ENCODE data around the gene TMEM235. TPM values are rescaled to one million over a fixed set of nuclear protein-coding genes. Genes with fewer than 3 reads are reported as not detected.

TMEM235 gene
- polyA plus RNA-seq, 2 donors = not detected

DNA sequence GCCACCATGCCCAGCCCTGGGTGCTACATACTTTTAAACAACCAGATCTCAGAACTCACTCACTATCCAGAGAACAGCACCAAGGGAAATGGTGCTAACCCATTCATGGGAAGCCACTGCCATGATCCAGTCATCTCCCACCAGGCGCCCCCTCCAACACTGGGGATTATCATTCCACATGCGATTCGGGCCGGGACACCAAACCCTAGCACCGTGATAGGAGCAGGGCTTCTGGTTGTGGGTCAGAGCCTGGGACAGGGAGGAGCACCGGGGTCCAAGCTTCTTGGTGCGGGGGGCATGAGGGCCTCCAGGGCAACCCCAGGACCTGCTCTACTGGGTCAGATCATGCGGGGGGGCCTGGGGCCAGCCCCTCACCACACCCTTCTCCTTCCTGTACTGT lies 4.5 kb downstream of the TMEM235 start:
- no peak overlapping the region for H3K4me3 ChIP-seq (ENCODE audit: low read depth in 1 of 2, low read length in 2 of 2)
- no peaks in the 10 kb centered on the region for H3K36me3 ChIP-seq (ENCODE audit: control insufficient read depth in 2 of 2, insufficient read depth in 2 of 2, low read length in 1 of 2)
- no peaks in the 10 kb centered on the region for H3K9me3 ChIP-seq (ENCODE audit: control insufficient read depth in 2 of 2, insufficient read depth in 1 of 2, low read depth in 1 of 2, low read length in 1 of 2)
- peaks cover 0 to 6% of the 10 kb centered on the region in 2 donors for H3K4me1 ChIP-seq (ENCODE audit: control insufficient read depth in 2 of 2, insufficient read depth in 2 of 2, low read length in 1 of 2)
- WGBS, 2 donors = 87 to 89% methylated on average over 8 of the region's 8 CpGs
- H3K27me3 ChIP-seq (ENCODE audit: control insufficient read depth in 1 of 2, insufficient read depth in 2 of 2, low read length in 2 of 2) = peaks cover 0 to 14% of the 10 kb centered on the region in 2 donors
- no peak overlapping the region for H3K27ac ChIP-seq (ENCODE audit: low read depth in 2 of 2, low read length in 1 of 2)

GRCh38 chr17:78236362-78237127 lies 5.1 kb downstream of the TMEM235 start:
- Histone ChIP-seq H3K4me3 (ENCODE audit: low read depth in 1 of 2, low read length in 2 of 2) (no peak overlapping the region), H3K9me3 (ENCODE audit: control insufficient read depth in 2 of 2, insufficient read depth in 1 of 2, low read depth in 1 of 2, low read length in 1 of 2) (peaks cover 0 to 3% of the 10 kb centered on the region in 2 donors), H3K27me3 (ENCODE audit: control insufficient read depth in 1 of 2, insufficient read depth in 2 of 2, low read length in 2 of 2) (peaks cover 0 to 10% of the 10 kb centered on the region in 2 donors), H3K27ac (ENCODE audit: low read depth in 2 of 2, low read length in 1 of 2) (no peak overlapping the region), H3K4me1 (ENCODE audit: control insufficient read depth in 2 of 2, insufficient read depth in 2 of 2, low read length in 1 of 2) (peaks cover 0 to 3% of the 10 kb centered on the region in 2 donors), H3K36me3 (ENCODE audit: control insufficient read depth in 2 of 2, insufficient read depth in 2 of 2, low read length in 1 of 2) (no peaks in the 10 kb centered on the region)
- 93 to 94% methylated on average over 20 of the region's 20 CpGs for WGBS, 2 donors

GRCh38 chr17:78237401-78238012 lies 6.1 kb downstream of the TMEM235 start:
- H3K9me3 ChIP-seq (ENCODE audit: control insufficient read depth in 2 of 2, insufficient read depth in 1 of 2, low read depth in 1 of 2, low read length in 1 of 2) = peaks cover 0 to 3% of the 10 kb centered on the region in 2 donors
- H3K4me3 ChIP-seq (ENCODE audit: low read depth in 1 of 2, low read length in 2 of 2) = no peak overlapping the region
- no peak overlapping the region for H3K27ac ChIP-seq (ENCODE audit: low read depth in 2 of 2, low read length in 1 of 2)
- no peaks in the 10 kb centered on the region for H3K4me1 ChIP-seq (ENCODE audit: control insufficient read depth in 2 of 2, insufficient read depth in 2 of 2, low read length in 1 of 2)
- 43 to 50% methylated on average over 11 of the region's 11 CpGs for WGBS, 2 donors
- H3K27me3 ChIP-seq (ENCODE audit: control insufficient read depth in 1 of 2, insufficient read depth in 2 of 2, low read length in 2 of 2) = peaks cover 0 to under 1% of the 10 kb centered on the region in 2 donors
- H3K36me3 ChIP-seq (ENCODE audit: control insufficient read depth in 2 of 2, insufficient read depth in 2 of 2, low read length in 1 of 2) = no peaks in the 10 kb centered on the region

DNA sequence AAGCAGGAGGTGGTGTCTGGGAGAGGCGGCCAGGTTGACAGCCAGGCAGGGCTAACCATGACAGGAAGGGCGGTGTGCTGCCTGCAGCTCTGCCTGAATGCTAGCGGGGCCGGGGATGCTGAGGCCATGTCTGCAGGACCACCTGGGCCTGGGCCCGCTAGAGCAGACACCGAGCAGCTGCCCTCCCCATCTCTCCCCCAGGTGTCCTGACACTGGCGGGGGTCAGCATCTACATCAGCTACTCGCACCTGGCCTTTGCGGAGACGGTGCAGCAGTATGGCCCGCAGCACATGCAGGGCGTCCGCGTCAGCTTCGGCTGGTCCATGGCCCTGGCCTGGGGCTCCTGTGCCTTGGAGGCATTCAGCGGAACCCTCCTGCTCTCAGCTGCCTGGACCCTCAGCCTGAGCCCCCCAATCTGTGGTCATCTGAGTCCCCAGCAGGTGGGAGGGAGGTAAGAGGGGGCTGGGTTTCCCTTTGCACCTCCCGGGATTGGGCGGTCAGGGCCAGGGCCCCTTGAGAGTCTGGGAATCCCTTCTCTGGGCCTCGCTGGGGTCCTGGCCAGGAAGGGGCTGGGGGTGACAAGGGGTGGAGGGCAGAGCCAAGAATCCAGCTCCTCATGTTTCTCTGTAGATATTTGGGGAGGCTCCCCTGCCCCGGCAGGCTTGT lies 7.5 kb downstream of the TMEM235 start:
- peaks cover 0 to 3% of the 10 kb centered on the region in 2 donors for H3K9me3 ChIP-seq (ENCODE audit: control insufficient read depth in 2 of 2, insufficient read depth in 1 of 2, low read depth in 1 of 2, low read length in 1 of 2)
- no peak overlapping the region for H3K4me3 ChIP-seq (ENCODE audit: low read depth in 1 of 2, low read length in 2 of 2)
- no peaks in the 10 kb centered on the region for H3K27me3 ChIP-seq (ENCODE audit: control insufficient read depth in 1 of 2, insufficient read depth in 2 of 2, low read length in 2 of 2)
- H3K36me3 ChIP-seq (ENCODE audit: control insufficient read depth in 2 of 2, insufficient read depth in 2 of 2, low read length in 1 of 2) = no peaks in the 10 kb centered on the region
- no peak overlapping the region for H3K27ac ChIP-seq (ENCODE audit: low read depth in 2 of 2, low read length in 1 of 2)
- no peaks in the 10 kb centered on the region for H3K4me1 ChIP-seq (ENCODE audit: control insufficient read depth in 2 of 2, insufficient read depth in 2 of 2, low read length in 1 of 2)
- WGBS, 2 donors = 87 to 88% methylated on average over 20 of the region's 20 CpGs

GRCh38 chr17:78239489-78239931 lies 8.1 kb downstream of the TMEM235 start:
- Histone ChIP-seq H3K27me3 (ENCODE audit: control insufficient read depth in 1 of 2, insufficient read depth in 2 of 2, low read length in 2 of 2) (no peaks in the 10 kb centered on the region), H3K27ac (ENCODE audit: low read depth in 2 of 2, low read length in 1 of 2) (no peak overlapping the region), H3K4me1 (ENCODE audit: control insufficient read depth in 2 of 2, insufficient read depth in 2 of 2, low read length in 1 of 2) (no peaks in the 10 kb centered on the region), H3K36me3 (ENCODE audit: control insufficient read depth in 2 of 2, insufficient read depth in 2 of 2, low read length in 1 of 2) (no peaks in the 10 kb centered on the region), H3K9me3 (ENCODE audit: control insufficient read depth in 2 of 2, insufficient read depth in 1 of 2, low read depth in 1 of 2, low read length in 1 of 2) (peaks cover 0 to 3% of the 10 kb centered on the region in 2 donors), H3K4me3 (ENCODE audit: low read depth in 1 of 2, low read length in 2 of 2) (no peak overlapping the region)
- 90 to 92% methylated on average over 9 of the region's 9 CpGs for WGBS, 2 donors

- 72 to 81% methylated on average over 12 of the region's 12 CpGs for WGBS, 2 donors
- Histone ChIP-seq H3K4me3 (ENCODE audit: low read depth in 1 of 2, low read length in 2 of 2) (no peak overlapping the region), H3K36me3 (ENCODE audit: control insufficient read depth in 2 of 2, insufficient read depth in 2 of 2, low read length in 1 of 2) (no peaks in the 10 kb centered on the region), H3K27ac (ENCODE audit: low read depth in 2 of 2, low read length in 1 of 2) (no peak overlapping the region), H3K9me3 (ENCODE audit: control insufficient read depth in 2 of 2, insufficient read depth in 1 of 2, low read depth in 1 of 2, low read length in 1 of 2) (peaks cover 0 to 3% of the 10 kb centered on the region in 2 donors), H3K4me1 (ENCODE audit: control insufficient read depth in 2 of 2, insufficient read depth in 2 of 2, low read length in 1 of 2) (no peaks in the 10 kb centered on the region), H3K27me3 (ENCODE audit: control insufficient read depth in 1 of 2, insufficient read depth in 2 of 2, low read length in 2 of 2) (no peaks in the 10 kb centered on the region)
Observed at GRCh38 chr17:78240012-78240655, 8.7 kb downstream of the TMEM235 start.

- Histone ChIP-seq H3K27ac (ENCODE audit: low read depth in 2 of 2, low read length in 1 of 2) (no peak overlapping the region), H3K4me3 (ENCODE audit: low read depth in 1 of 2, low read length in 2 of 2) (no peak overlapping the region), H3K4me1 (ENCODE audit: control insufficient read depth in 2 of 2, insufficient read depth in 2 of 2, low read length in 1 of 2) (no peaks in the 10 kb centered on the region), H3K27me3 (ENCODE audit: control insufficient read depth in 1 of 2, insufficient read depth in 2 of 2, low read length in 2 of 2) (no peaks in the 10 kb centered on the region), H3K9me3 (ENCODE audit: control insufficient read depth in 2 of 2, insufficient read depth in 1 of 2, low read depth in 1 of 2, low read length in 1 of 2) (peaks cover 0 to 3% of the 10 kb centered on the region in 2 donors), H3K36me3 (ENCODE audit: control insufficient read depth in 2 of 2, insufficient read depth in 2 of 2, low read length in 1 of 2) (no peaks in the 10 kb centered on the region)
- 75 to 80% methylated on average over 9 of the region's 9 CpGs for WGBS, 2 donors
Observed at GRCh38 chr17:78240839-78241238, 9.4 kb downstream of the TMEM235 start.

DNA sequence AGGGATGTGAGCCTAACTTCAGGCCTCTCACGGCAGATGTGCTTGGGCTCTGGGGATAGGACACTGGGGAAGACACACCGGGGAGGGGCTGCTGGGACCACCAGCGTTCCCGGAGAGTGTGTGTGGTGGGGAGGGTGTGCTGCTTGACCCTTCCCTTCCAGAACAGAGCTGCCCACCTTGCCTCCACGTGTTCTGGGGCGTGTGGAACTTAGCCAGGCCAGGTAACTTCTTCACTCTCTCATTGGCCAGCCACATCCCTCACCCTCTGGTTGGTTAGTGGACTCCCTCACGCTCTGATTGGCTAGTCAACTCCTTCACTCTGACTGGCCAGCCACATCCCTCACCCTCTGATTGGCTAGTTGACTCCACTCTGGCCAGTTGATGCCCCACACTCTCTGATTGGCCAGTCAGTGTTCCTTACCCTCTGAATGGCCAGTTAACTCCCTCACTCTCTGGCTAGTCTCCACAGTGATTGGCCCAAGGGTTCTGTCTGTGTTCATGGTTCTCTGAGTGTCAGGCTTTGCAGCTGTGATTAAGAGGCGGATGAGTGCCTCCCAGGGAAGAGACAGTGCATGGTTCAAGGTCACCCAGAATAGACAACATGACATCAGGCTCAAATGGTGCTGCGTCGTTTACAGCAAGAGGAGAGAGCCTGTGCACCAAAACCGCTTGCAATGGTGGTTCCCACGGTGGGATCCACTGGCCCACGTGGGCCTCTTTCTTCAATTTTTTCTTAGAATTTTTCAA lies 10.0 kb downstream of the TMEM235 start:
- H3K9me3 ChIP-seq (ENCODE audit: control insufficient read depth in 2 of 2, insufficient read depth in 1 of 2, low read depth in 1 of 2, low read length in 1 of 2) = peaks cover 0 to 3% of the 10 kb centered on the region in 2 donors
- no peaks in the 10 kb centered on the region for H3K36me3 ChIP-seq (ENCODE audit: control insufficient read depth in 2 of 2, insufficient read depth in 2 of 2, low read length in 1 of 2)
- no peak overlapping the region for H3K27ac ChIP-seq (ENCODE audit: low read depth in 2 of 2, low read length in 1 of 2)
- H3K27me3 ChIP-seq (ENCODE audit: control insufficient read depth in 1 of 2, insufficient read depth in 2 of 2, low read length in 2 of 2) = no peaks in the 10 kb centered on the region
- H3K4me1 ChIP-seq (ENCODE audit: control insufficient read depth in 2 of 2, insufficient read depth in 2 of 2, low read length in 1 of 2) = no peaks in the 10 kb centered on the region
- 82 to 83% methylated on average over 11 to 13 of the region's 13 CpGs for WGBS, 2 donors
- H3K4me3 ChIP-seq (ENCODE audit: low read depth in 1 of 2, low read length in 2 of 2) = no peak overlapping the region

All from esophagus (tissue), 2 donors.